Thyroid gland (tissue), 4 donors: ENCODE results near the gene DEFB124.
"Not testable (repeated sequence)": the region's sequence is repeated elsewhere in the genome, so short reads cannot be mapped to it uniquely, and the experiment has no call there.

Experiments used
- POLR2A ChIP-seq, 2 donors: fragments of 450-650 bp; IDR thresholded peaks; one replicate each; pipeline ENCODE4 v1.6.1; 2017; ENCODE audit warnings: antibody characterized with exemption in 2 of 2, mild to moderate bottlenecking in 2 of 2, moderate library complexity in 1 of 2
- TF ChIP-seq, protein P1 (sequence below), 6 experiments: fragments of 200-600 bp in 3 of 6; fragments of 450-650 bp in 3 of 6; sonication (generic) in 3 of 6; IDR thresholded peaks; one replicate each; pipeline ENCODE4 v1.5.1; 2016 to 2019; ENCODE audit warnings: antibody characterized with exemption in 6 of 6, mild to moderate bottlenecking in 2 of 6, inconsistent platforms in 1 of 6, moderate library complexity in 1 of 6

DNA sequence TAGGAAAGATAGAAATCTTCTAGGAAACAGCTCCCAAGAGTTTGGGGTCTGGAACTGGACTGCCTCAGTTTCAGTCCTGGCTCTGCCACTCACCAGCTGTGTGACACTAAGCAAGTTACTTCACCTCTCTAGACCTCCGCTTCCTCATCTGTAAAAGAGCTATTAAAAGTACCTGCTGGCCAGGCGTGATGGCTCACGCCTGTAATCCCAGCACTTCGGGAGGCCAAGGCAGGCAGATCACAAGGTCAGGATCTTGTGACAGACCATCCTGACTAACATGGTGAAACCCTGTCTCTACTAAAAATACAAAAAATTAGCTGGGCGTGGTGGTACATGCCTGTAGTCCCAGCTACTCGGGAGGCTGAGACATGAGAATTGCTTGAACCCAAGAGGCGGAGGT is 46.3 kb upstream of the DEFB124 start:
- TF ChIP-seq, protein P1, sequence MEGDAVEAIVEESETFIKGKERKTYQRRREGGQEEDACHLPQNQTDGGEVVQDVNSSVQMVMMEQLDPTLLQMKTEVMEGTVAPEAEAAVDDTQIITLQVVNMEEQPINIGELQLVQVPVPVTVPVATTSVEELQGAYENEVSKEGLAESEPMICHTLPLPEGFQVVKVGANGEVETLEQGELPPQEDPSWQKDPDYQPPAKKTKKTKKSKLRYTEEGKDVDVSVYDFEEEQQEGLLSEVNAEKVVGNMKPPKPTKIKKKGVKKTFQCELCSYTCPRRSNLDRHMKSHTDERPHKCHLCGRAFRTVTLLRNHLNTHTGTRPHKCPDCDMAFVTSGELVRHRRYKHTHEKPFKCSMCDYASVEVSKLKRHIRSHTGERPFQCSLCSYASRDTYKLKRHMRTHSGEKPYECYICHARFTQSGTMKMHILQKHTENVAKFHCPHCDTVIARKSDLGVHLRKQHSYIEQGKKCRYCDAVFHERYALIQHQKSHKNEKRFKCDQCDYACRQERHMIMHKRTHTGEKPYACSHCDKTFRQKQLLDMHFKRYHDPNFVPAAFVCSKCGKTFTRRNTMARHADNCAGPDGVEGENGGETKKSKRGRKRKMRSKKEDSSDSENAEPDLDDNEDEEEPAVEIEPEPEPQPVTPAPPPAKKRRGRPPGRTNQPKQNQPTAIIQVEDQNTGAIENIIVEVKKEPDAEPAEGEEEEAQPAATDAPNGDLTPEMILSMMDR (IDR thresholded peaks at IDR 0.05): not testable (repeated sequence)
- not testable (repeated sequence) for TF ChIP-seq POLR2A (IDR thresholded peaks at IDR 0.05)
